CD14-positive monocyte (primary cell): ENCODE results near the gene DYNLT4. TPM values are rescaled to one million over a fixed set of nuclear protein-coding genes. Genes with fewer than 3 reads are reported as not detected.

Experiments
- DNase-seq, 3 donors: peaks; one replicate each; pipeline ENCODE4 v3.0.0-alpha.2; 2011 to 2022
- H2AFZ ChIP-seq: 2 replicates; pipeline ENCODE4 v1.6.0; 2012; ENCODE audit warnings: mild to moderate bottlenecking, low read depth, low read length, inconsistent platforms; ENCODE audit not compliant: insufficient read depth, poor library complexity, severe bottlenecking
- H3K27ac ChIP-seq, 2 donors: 1 replicate in 1 of 2; 2 replicates in 1 of 2; pipeline ENCODE4 v1.5.1; 2012 to 2013; ENCODE audit warnings: low read length in 2 of 2, control low read depth in 1 of 2, inconsistent platforms in 1 of 2, low read depth in 1 of 2, mild to moderate bottlenecking in 1 of 2
- H3K27me3 ChIP-seq, 2 donors: one replicate each; pipeline versions ENCODE4 v1.6.0 to v1.6.1; 2011 to 2013; ENCODE audit warnings: low read length in 2 of 2; ENCODE audit not compliant: control insufficient read depth in 2 of 2, insufficient read depth in 2 of 2
- H3K36me3 ChIP-seq, 2 donors: replicated peaks in 1 of 2; 1 replicate in 1 of 2; 2 replicates in 1 of 2; pipeline versions ENCODE4 v1.5.1 to v1.6.1; 2012 to 2013; ENCODE audit warnings: low read length in 2 of 2, control low read depth in 1 of 2, inconsistent platforms in 1 of 2, mild to moderate bottlenecking in 1 of 2; ENCODE audit not compliant: insufficient read depth in 2 of 2, control insufficient read depth in 1 of 2
- H3K4me1 ChIP-seq, 2 donors: 1 replicate in 1 of 2; 2 replicates in 1 of 2; pipeline versions ENCODE4 v1.5.1 to v1.6.1; 2012 to 2013; ENCODE audit warnings: low read length in 2 of 2, control low read depth in 1 of 2, inconsistent platforms in 1 of 2, mild to moderate bottlenecking in 1 of 2, moderate library complexity in 1 of 2; ENCODE audit not compliant: insufficient read depth in 2 of 2, control insufficient read depth in 1 of 2
- H3K4me2 ChIP-seq: replicated peaks from 2 replicates; pipeline ENCODE3; 2012; ENCODE audit warnings: low read length, moderate library complexity, mild to moderate bottlenecking; ENCODE audit not compliant: poor library complexity, severe bottlenecking; ENCODE audit errors: extremely low read depth
- H3K4me3 ChIP-seq, 3 experiments: fragments of 200-600 bp in 1 of 3; sonication (generic) in 1 of 3; replicated peaks in 1 of 3; 1 replicate in 2 of 3; 2 replicates in 1 of 3; pipeline ENCODE4 v1.5.1; 2011 to 2013; ENCODE audit warnings: low read length in 3 of 3, mild to moderate bottlenecking in 3 of 3, control low read depth in 2 of 3, low read depth in 2 of 3, inconsistent platforms in 1 of 3, moderate library complexity in 1 of 3
- H3K79me2 ChIP-seq: 2 replicates; pipeline ENCODE4 v1.6.0; 2012; ENCODE audit warnings: mild to moderate bottlenecking, control low read depth, inconsistent platforms, low read length, moderate library complexity; ENCODE audit not compliant: insufficient read depth
- H3K9ac ChIP-seq: 2 replicates; pipeline ENCODE4 v1.6.0; 2017; ENCODE audit warnings: low read length, mild to moderate bottlenecking; ENCODE audit not compliant: insufficient read depth, poor library complexity, severe bottlenecking
- H3K9me3 ChIP-seq, 2 donors: replicated peaks in 1 of 2; 1 replicate in 1 of 2; 2 replicates in 1 of 2; pipeline versions ENCODE4 v1.5.1 to v1.6.1; 2012 to 2013; ENCODE audit warnings: low read length in 2 of 2, control low read depth in 1 of 2; ENCODE audit not compliant: control insufficient read depth in 1 of 2, insufficient read depth in 1 of 2
- H4K20me1 ChIP-seq: 2 replicates; pipeline ENCODE4 v1.6.0; 2012; ENCODE audit warnings: mild to moderate bottlenecking, low read length, control low read depth, moderate library complexity; ENCODE audit not compliant: insufficient read depth
- H3K27ac Mint-ChIP-seq, 7 donors: one replicate each; pipeline ENCODE4 v1.8.0; 2020; ENCODE audit warnings: mild to moderate bottlenecking in 7 of 7, mixed read lengths in 7 of 7, moderate library complexity in 6 of 7, inconsistent platforms in 2 of 7
- H3K27me3 Mint-ChIP-seq, 3 donors: one replicate each; pipeline ENCODE4 v1.8.0; 2021 to 2022; ENCODE audit warnings: low read depth in 3 of 3, mild to moderate bottlenecking in 3 of 3, mixed read lengths in 3 of 3, moderate library complexity in 3 of 3, inconsistent platforms in 1 of 3
- H3K36me3 Mint-ChIP-seq, 2 donors: one replicate each; pipeline ENCODE4 v1.8.0; 2020; ENCODE audit warnings: mixed read lengths in 2 of 2, inconsistent platforms in 1 of 2, mild to moderate bottlenecking in 1 of 2
- H3K4me1 Mint-ChIP-seq: one replicate; pipeline ENCODE4 v1.8.0; 2020; ENCODE audit warnings: mild to moderate bottlenecking, mixed read lengths
- H3K4me3 Mint-ChIP-seq, 2 donors: one replicate each; pipeline ENCODE4 v1.8.0; 2020; ENCODE audit warnings: mild to moderate bottlenecking in 2 of 2, mixed read lengths in 2 of 2, moderate library complexity in 1 of 2
- H3K9me3 Mint-ChIP-seq, 7 donors: one replicate each; pipeline ENCODE4 v1.8.0; 2020 to 2022; ENCODE audit warnings: mixed read lengths in 7 of 7, mild to moderate bottlenecking in 6 of 7, moderate library complexity in 6 of 7, inconsistent platforms in 2 of 7
- CTCF ChIP-seq: fragments of 200-600 bp; IDR thresholded peaks from one replicate; pipeline ENCODE4 v1.8.0; 2022; ENCODE audit warnings: antibody characterized with exemption, mild to moderate bottlenecking
- WGBS: methylation state at CpG from one replicate; pipeline ENCODE4 v1.1.5; 2013; ENCODE audit warnings: missing lambda C conversion rate; ENCODE audit not compliant: insufficient coverage; 5-methylcytosine and 5-hydroxymethylcytosine counted together
- intact Hi-C, 2 donors: fragments of 100-400 bp; cut with micrococcal nuclease; formaldehyde crosslinking; loops; one replicate each; pipeline versions ENCODE4 v1.15.0 to v1.15.1; 2023
- polyA plus RNA-seq, 3 donors: library from polyadenylated mRNA; depleted of rRNA in 1 of 3; unstranded in 2 of 3; stranded (reverse) in 1 of 3; fragments of 300-500 nt in 2 of 3; fragments of >200 nt in 1 of 3; fragmentation: Illumina TruSeq in 2 of 3; gene quantifications; 1 replicate in 2 of 3; 2 replicates in 1 of 3; pipeline ENCODE4 v1.2.3, GENCODE V29; 2012 to 2021

DYNLT4 gene
- polyA plus RNA-seq, 3 donors: 0.91 to 2.8 (median 2.2) TPM

DNA sequence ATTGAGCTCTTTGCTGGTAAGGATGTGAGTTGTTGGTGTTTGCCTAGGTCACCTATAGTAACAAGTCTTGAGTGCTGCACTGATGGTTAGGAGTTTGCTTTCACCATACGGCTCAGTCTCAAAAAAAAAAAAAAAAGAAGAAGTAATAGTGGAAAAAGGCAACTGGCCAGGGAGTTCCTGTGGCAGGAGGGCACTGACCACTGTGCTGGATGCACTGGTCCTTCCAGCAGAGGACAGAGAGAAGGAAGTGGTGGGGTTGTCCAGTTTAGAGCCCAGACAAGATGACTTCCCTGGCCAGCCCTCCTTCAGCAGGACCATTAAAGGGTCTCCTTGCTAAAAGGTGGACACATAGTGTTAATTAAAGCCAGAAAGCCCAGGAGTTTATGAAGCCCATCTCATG, 47.8 kb upstream of the DYNLT4 start:
- Histone ChIP-seq H3K9me3 (no peaks in the 10 kb centered on the region), H2AFZ (no peak overlapping the region), H3K4me1 (peaks cover under 1 to 1% of the 10 kb centered on the region in 2 donors), H4K20me1 (no peaks in the 10 kb centered on the region), H3K27ac (no peak overlapping the region), H3K36me3 (peaks cover 0 to 15% of the 10 kb centered on the region in 2 donors), H3K4me2 (no peak overlapping the region), H3K79me2 (no peaks in the 10 kb centered on the region), H3K27me3 (no peaks in the 10 kb centered on the region), H3K4me3 (no peak overlapping the region), H3K9ac (no peak overlapping the region)
- peaks cover 10% of the 10 kb centered on the region for H3K4me1 Mint-ChIP-seq
- no peaks in the 10 kb centered on the region for H3K27me3 Mint-ChIP-seq
- WGBS: 29% methylated on average over 1 of the region's 1 CpG
- TF ChIP-seq CTCF: no peak
- H3K4me3 Mint-ChIP-seq: no peak overlapping the region
- no peak for DNase-seq
- peaks cover 0 to 5% (median 0%) of the 10 kb centered on the region in 7 donors for H3K9me3 Mint-ChIP-seq
- intact Hi-C loops: no loop called here
- peaks cover 42 to 45% of the 10 kb centered on the region in 2 donors for H3K36me3 Mint-ChIP-seq
- no peak overlapping the region for H3K27ac Mint-ChIP-seq

GRCh38 chr1:44853201-44853600, 46.0 kb upstream of the DYNLT4 start:
- no peak for DNase-seq
- H3K9me3 Mint-ChIP-seq: peaks cover 0 to 5% (median 0%) of the 10 kb centered on the region in 7 donors
- Histone ChIP-seq H3K27ac (no peak overlapping the region), H4K20me1 (no peaks in the 10 kb centered on the region), H3K4me1 (no peaks in the 10 kb centered on the region), H2AFZ (no peak overlapping the region), H3K4me3 (no peak overlapping the region), H3K4me2 (no peak overlapping the region), H3K9me3 (no peaks in the 10 kb centered on the region), H3K79me2 (no peaks in the 10 kb centered on the region), H3K27me3 (no peaks in the 10 kb centered on the region), H3K36me3 (peaks cover 0 to 19% of the 10 kb centered on the region in 2 donors), H3K9ac (no peak overlapping the region)
- peaks cover 45 to 52% of the 10 kb centered on the region in 2 donors for H3K36me3 Mint-ChIP-seq
- TF ChIP-seq CTCF: no peak
- intact Hi-C loops: no loop called here
- H3K27me3 Mint-ChIP-seq: peaks cover 0 to 2% (median 0%) of the 10 kb centered on the region in 3 donors
- 97% methylated on average over 3 of the region's 6 CpGs for WGBS
- peak overlapping the region in 1 of 7 donors; percentile 26 for H3K27ac Mint-ChIP-seq
- no peak overlapping the region for H3K4me3 Mint-ChIP-seq
- H3K4me1 Mint-ChIP-seq: peaks cover 8% of the 10 kb centered on the region
